Kidney glomerular epithelial cell (primary cell): ENCODE data around the gene SETD2.

Source experiments
- DNase-seq: peaks from one replicate; lab custom pipeline; 2025; lab: John Stamatoyannopoulos, UW

SETD2 gene

DNA sequence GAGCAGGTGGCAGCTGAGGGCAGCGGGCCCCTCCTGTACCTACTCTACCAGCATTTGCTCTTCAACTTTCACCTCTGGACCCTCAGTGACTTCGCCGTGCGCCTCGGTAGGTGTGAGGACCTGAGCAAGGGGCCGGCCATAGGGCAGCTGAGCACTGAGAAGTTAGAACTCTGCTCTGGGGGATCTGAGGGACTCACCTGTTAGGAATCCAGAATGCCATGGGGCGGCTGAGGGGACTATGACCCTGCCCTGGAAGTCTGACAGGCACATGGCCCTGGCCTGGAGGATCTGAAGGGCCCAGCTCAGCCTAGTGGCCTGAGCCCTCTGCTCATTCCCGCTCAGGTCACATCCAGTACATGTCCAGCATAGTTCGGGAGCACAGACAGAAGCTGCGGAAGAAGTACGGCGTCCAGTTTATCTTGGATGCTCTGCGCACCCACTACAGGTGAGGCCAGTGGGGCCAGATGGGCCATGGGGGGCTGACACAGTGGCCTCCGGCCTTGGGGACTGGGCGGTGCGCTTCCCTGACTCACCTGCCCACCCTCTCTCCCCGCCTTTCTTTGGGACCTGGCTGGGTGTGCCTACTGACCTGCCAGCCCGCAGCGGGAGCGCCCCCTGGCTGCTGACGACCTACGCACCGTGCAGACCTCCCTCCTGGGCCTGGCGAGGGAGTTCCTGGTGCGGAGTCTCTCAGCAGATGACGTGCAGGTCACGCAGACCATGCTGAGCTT lies 165.6 kb downstream of the SETD2 start:
- no peak for DNase-seq

- DNase-seq, result no peak
Measured at GRCh38 chr3:46997453-46998091, 166.3 kb downstream of the SETD2 start.

GRCh38 chr3:46996689-46997452 lies 167.0 kb downstream of the SETD2 start:
- no peak for DNase-seq

DNA sequence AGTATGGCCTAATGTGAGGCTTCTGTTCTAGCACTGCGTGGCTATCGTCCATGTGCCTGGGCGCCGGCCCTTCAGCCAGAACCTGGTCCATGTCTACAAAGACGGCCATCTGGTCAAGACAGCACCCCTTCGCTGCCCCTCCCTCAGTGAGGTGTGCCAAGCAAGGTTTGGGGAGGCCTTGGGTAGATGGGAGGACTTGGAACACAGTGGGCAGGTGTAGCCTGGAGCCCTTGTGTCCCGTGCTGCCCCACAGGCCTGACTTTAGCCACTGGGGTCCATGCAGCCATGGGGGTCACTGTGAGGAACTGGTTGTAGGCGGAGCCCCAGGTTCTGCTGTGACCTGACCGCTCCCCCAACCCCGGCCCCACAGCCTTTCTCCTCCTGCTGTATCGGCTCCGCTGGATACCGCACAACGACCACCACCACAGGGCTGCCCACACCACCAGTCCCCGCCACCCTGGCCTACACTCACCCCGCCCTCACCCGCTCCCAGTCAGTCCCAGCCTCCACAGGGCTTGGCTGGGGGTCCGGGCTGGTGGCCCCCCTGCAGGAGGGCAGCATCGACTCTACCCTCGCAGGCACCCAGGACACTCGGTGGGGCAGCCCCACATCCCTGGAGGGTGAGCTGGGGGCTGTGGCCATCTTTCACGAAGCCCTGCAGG lies 167.9 kb downstream of the SETD2 start:
- no peak for DNase-seq

DNA sequence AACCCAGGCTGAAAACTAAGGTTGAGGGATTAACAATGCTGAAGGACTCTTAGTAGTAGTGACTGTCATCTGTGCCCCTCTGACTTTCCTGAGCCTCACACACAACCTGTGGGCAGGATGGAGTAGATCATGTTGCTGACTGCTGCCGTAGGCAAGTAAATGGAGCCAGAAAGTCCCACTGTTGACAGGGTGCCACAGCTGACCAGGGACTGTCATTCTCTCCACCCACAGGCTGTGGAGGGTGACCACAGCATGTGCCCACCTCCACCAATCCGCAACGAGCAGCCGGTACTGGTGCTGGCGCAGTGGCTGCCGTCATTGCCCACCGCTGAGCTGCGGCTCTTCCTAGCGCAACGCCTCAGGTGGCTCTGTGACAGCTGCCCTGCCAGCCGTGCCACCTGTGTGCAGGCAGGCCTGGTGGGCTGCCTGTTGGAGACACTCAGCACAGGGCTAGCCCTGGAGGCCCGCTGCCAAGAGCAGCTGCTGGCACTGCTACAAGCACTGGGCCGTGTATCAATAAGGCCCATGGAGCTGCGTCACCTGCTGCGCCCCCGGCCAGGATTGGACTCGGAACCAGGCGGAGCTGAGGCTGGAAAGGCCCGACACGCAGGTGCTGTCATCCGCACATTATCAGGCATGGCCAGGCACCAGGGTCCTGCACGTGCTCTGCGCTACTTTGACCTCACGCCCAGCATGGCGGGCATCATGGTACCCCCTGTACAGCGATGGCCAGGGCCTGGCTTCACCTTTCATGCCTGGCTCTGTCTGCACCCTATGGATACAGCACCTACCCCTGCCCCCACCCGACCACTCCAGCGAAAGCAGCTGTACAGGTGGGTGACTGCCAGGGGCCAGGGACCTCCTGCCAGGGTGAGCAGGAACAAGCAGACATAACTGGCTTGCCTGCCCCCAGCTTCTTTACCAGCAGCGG lies 168.8 kb downstream of the SETD2 start:
- no peak for DNase-seq

DNA sequence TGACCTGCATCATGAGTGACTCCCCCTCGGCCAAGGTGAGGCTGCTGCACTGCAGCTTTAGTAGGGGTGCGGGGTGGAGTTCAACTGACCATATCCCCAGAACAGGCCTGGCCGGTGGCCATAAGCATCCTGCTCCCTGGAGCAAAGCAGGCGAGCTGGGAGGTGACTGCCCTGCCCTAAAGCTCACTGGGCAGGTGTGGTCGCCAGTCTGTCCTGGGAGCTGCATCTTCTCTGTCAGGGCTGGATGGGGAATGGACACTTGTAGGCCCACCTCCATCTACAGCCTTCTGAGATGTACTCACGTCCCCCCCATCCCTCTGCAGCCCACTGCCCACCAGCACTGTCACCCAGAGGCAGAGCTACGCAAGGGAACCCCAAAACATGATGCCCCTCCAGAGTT lies 169.9 kb downstream of the SETD2 start:
- no peak for DNase-seq

GRCh38 chr3:46993292-46993691 lies 170.6 kb downstream of the SETD2 start:
- no peak for DNase-seq

- DNase-seq, result no peak
Measured at GRCh38 chr3:46992231-46992630, 171.7 kb downstream of the SETD2 start.

DNA sequence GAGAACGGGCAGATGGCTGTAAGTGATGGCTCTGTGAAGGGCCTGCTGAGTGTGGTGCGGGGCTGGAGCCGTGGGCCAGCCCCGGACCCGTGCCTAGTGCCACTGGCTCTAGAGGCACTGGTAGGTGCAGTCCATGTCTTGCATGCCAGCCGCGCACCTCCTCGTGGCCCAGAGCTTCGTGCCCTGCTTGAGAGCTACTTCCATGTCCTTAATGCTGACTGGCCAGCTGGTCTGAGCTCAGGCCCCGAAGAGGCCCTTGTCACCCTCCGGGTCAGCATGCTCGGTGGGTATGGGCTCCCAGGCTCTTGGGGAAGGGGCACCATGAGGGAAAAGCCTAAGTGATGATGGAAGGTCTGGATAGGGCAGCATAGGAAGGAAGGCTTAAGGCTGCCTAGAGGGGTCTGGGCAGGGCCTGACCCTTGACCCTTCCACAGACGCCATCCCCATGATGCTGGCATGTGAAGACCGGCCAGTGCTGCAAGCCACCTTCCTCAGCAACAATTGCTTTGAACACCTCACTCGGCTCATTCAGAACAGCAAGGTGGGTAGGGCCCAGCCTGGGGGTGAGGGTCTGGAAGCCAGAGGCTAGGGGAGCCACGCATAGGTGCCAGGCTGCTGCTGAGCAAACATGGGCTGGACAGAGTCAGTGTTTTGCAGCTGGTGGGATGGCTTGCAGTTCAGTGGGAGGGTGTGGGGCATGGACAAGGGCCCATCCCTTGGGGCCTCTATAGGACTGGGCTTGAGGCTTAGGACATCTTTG lies 172.3 kb downstream of the SETD2 start:
- DNase-seq, result no peak

GRCh38 chr3:46990573-46991374 lies 173.1 kb downstream of the SETD2 start:
- no peak for DNase-seq

GRCh38 chr3:46989146-46989810 lies 174.6 kb downstream of the SETD2 start:
- DNase-seq, result no peak

- DNase-seq, result no peak
Measured at GRCh38 chr3:46988616-46989015, 175.3 kb downstream of the SETD2 start.

- DNase-seq, result no peak
Measured at GRCh38 chr3:46987743-46988401, 176.0 kb downstream of the SETD2 start.

DNA sequence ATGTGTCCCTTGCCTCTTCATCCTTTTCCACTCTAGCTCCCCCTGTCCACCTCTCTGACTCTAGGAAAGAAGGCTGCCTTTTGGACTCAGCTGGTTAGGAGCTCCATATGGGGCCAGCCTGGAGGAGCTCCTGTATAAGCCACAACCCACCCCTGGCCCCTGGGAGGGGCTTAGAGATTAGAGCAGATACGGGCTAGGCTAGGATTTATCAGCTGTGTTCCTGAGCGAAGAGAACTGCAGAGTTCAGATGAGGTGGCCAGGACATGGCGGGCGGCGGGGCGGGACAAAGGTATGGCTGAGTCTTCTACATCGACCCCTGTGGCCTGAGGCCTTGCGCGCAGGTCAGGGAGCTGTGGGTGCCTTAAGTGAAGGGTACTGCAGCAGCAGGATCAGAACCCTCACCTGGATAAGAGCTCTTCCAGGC lies 176.6 kb downstream of the SETD2 start:
- no peak for DNase-seq

GRCh38 chr3:46986782-46987310 lies 177.1 kb downstream of the SETD2 start:
- no peak for DNase-seq

GRCh38 chr3:46986055-46986730 lies 177.7 kb downstream of the SETD2 start:
- no peak for DNase-seq

- no peak for DNase-seq
Measured at GRCh38 chr3:46985588-46985987, 178.3 kb downstream of the SETD2 start.
